ENCODE data around the gene IL2RG.

Gene IL2RG

DNA sequence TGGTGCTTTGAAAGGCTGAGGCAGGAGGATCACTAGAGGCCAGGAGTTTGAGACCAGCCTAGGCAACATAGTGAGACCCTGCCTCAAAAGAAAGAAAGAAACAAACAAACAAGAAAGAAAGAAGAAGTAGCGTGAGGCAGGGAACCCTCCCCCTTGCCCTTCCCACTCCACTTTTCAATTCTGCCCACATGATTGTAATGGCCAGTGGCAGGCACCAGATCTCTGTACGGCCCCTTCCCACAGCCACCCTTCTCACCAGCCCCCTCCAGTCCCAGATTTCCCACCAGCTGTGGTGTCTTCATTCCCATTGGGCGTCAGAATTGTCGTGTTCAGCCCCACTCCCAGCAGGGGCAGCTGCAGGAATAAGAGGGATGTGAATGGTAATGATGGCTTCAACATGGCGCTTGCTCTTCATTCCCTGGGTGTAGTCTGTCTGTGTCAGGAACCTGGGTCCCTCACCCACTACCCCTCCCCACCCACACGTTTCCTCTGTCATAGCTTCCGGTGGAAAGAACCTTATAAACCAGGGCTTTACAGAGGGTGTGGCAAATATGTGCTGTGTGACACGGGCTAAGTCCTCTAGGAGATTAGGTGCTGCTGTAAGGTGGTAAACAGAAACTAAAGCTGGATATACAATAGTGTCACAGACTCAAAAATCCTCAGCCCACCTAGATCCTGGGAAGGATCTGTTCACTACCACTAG lies at the start of gene IL2RG:
TSS of gene IL2RG (minus strand) at position 437 of the 703 bp plus-strand sequence. CDS start at position 399, 38 bp downstream.
- no peak for DNase-seq (ENCODE audit: low read depth in 2 of 2)

- no peak for DNase-seq (ENCODE audit: low read depth in 2 of 2)
Measured at GRCh38 chrX:71160475-71160874, 49.1 kb upstream of the IL2RG start.

- no peak for DNase-seq (ENCODE audit: low read depth in 2 of 2)
Measured at GRCh38 chrX:71159335-71159734, 48.0 kb upstream of the IL2RG start.

- DNase-seq (ENCODE audit: low read depth in 2 of 2): no peak
Measured at GRCh38 chrX:71158603-71159002, 47.2 kb upstream of the IL2RG start.

GRCh38 chrX:71154641-71155040 lies 43.3 kb upstream of the IL2RG start:
- DNase-seq (ENCODE audit: low read depth in 2 of 2): no peak

GRCh38 chrX:71154196-71154595 lies 42.8 kb upstream of the IL2RG start:
- DNase-seq (ENCODE audit: low read depth in 2 of 2): no peak

GRCh38 chrX:71151366-71151765 lies 40.0 kb upstream of the IL2RG start:
- no peak for DNase-seq (ENCODE audit: low read depth in 2 of 2)

GRCh38 chrX:71148278-71148663 lies 36.9 kb upstream of the IL2RG start:
- DNase-seq (ENCODE audit: low read depth in 2 of 2): no peak

- no peak for DNase-seq (ENCODE audit: low read depth in 2 of 2)
Measured at GRCh38 chrX:71147496-71148277, 36.3 kb upstream of the IL2RG start.

DNA sequence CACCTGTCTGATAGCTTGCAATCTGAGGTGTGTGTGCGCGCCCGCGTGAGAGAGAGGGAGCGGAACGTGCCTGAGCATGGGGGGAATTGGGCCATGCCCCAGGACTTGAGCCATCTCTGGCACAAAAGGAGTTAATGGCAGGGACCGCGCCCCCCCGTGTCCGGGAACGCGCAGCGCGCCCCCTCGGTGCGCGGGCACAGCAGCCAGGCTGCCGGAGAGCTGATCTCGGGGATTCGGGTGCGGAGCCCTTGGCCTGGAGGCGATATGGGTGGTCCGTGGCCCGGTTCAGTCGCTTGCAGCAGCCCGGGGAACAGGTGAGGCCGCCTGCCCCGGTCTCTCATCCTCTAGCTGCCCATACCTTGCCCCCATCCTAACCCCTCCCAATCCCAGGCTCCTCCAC lies 33.3 kb upstream of the IL2RG start, which contains the start of gene NLGN3:
TSS of gene NLGN3 (plus strand) at position 191 of the 400 bp plus-strand sequence. CDS start 2,909 bp downstream, outside the sequence.
- no peak for DNase-seq (ENCODE audit: low read depth in 2 of 2)

GRCh38 chrX:71143508-71143907 lies 32.1 kb upstream of the IL2RG start:
- DNase-seq (ENCODE audit: low read depth in 2 of 2): no peak

GRCh38 chrX:71140440-71140839 lies 29.1 kb upstream of the IL2RG start:
- DNase-seq (ENCODE audit: low read depth in 2 of 2): no peak

DNA sequence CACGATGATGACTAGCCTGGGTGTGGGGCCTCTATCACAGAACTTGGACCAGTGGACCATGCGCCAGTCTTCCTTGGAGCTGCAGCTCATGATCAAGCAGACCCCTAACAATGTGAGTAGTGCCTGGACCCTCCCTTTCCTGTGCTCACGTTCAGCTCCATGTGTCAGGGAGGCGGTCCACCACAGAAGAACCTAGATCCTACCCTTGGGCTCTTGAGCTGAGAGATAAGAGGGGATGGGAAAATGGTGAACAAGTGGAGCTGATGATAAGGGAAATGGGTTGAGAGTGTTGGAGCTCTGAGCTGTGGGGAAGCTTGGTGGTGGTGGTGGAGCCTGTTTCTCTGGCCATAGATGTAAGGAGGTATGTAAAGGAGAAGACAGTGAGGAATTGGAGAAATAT lies 20.1 kb upstream of the IL2RG start:
- DNase-seq (ENCODE audit: low read depth in 2 of 2): no peak

DNA sequence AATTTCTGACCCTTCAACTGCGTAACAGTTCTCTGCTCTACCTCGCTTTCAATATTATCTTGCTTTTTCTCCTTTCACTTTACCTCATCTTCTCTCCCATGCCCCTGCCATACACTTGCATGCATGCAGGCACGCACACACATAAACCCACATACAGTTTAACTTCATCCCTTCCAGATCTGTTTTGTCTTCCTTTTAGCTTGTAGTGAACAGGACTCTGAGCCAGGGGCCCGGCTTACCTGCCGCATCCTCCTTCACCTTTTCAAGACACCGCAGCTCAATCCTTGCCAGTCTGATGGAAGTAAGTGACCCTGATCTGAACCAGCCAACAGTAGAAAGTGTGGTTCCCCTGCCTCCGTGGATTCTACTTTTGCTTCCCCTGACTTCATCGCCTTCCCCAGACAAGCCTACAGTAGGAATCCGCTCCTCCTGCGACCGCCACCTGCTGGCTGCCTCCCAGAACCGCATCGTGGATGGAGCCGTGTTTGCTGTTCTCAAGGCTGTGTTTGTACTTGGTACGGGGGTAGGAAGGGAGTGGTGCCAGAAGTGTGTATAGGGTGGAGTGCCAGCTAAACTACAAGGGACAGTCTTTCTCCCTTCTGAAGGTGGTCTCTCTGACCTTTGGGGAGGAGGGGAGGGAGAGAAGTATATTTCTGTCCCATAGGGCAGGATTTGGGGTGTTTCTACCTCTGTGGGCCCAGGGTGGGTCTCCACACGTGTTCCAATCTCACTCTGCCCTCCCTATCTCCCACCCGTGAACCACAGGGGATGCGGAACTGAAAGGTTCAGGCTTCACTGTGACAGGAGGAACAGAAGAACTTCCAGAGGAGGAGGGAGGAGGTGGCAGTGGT lies 17.8 kb upstream of the IL2RG start:
- peak in 1 of 2 experiments; percentile 6 for DNase-seq (ENCODE audit: low read depth in 2 of 2)

- DNase-seq (ENCODE audit: low read depth in 2 of 2): no peak
Measured at GRCh38 chrX:71128166-71128833, 16.9 kb upstream of the IL2RG start.

GRCh38 chrX:71118985-71119535 lies 7.7 kb upstream of the IL2RG start:
- DNase-seq (ENCODE audit: low read depth in 2 of 2): no peak

- DNase-seq (ENCODE audit: low read depth in 2 of 2): peak; percentile 47 to 61
Measured at GRCh38 chrX:71118032-71118984, 6.9 kb upstream of the IL2RG start, which contains the start of gene MED12. Gene MED12 (plus strand): TSS chrX:71118596. CDS start chrX:71118755, 159 bp downstream.

DNA sequence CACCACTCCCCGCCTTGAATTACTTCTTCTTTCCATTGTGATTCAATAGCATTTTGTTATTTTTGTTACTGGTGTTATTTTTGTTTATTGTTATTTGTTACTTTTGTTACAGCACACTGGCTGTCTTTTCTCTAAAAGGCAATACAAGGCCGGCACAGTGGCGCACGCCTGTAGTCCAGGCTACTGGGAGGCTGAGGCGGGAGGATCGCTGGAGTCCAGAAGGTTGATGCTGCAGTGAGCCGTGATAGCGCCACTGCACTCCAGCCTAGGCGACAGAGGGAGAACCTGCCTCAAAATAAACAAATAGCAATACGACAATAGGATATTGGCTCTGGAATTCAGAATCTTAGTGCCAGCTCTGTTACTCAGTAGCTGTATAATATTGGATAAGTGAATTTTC lies 6.0 kb upstream of the IL2RG start:
- no peak for DNase-seq (ENCODE audit: low read depth in 2 of 2)

- no peak for DNase-seq (ENCODE audit: low read depth in 2 of 2)
Measured at GRCh38 chrX:71111921-71112431, 599 bp upstream of the IL2RG start.

DNA sequence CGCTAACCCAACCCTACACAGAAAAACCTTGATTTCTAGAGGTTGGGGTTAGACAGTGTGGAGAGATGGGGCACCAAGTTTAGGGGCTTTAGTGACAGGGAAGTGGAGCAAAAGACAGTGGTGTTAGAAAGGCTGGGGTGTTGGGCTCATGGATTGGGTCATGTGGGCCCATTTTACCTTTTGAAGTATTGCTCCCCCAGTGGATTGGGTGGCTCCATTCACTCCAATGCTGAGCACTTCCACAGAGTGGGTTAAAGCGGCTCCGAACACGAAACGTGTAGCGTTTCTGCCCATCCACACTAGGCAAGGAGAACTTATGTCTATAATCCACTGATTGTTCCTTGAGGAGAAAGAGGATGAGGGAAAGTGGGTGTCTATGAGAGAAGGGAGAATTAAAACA lies 2.3 kb downstream of the IL2RG start:
- DNase-seq (ENCODE audit: low read depth in 2 of 2): no peak
